Transverse colon (tissue), 4 donors: ENCODE results near the gene ZNF544.

Source experiments
- EP300 ChIP-seq: sonication (generic); formaldehyde crosslinking; IDR thresholded peaks from one replicate; pipeline ENCODE4 v1.6.1; 2017; ENCODE audit warnings: antibody characterized with exemption, low read depth
- POLR2A ChIP-seq: fragments of 450-650 bp; IDR thresholded peaks from one replicate; pipeline ENCODE4 v1.6.1; 2016; ENCODE audit warnings: antibody characterized with exemption, mild to moderate bottlenecking, moderate library complexity
- POLR2AphosphoS5 ChIP-seq, 3 donors: sonication (generic); formaldehyde crosslinking; IDR thresholded peaks; one replicate each; pipeline ENCODE4 v1.6.1; 2016; ENCODE audit warnings: antibody characterized with exemption in 3 of 3
- TF ChIP-seq, protein P1 (sequence below), 5 experiments: fragments of 200-600 bp in 3 of 5; fragments of 450-650 bp in 2 of 5; sonication (generic) in 3 of 5; IDR thresholded peaks; 1 replicate in 2 of 5; 2 replicates in 3 of 5; pipeline ENCODE4 v1.5.1; 2016 to 2017; ENCODE audit warnings: antibody characterized with exemption in 5 of 5, inconsistent platforms in 3 of 5, mild to moderate bottlenecking in 2 of 5, moderate library complexity in 1 of 5

DNA sequence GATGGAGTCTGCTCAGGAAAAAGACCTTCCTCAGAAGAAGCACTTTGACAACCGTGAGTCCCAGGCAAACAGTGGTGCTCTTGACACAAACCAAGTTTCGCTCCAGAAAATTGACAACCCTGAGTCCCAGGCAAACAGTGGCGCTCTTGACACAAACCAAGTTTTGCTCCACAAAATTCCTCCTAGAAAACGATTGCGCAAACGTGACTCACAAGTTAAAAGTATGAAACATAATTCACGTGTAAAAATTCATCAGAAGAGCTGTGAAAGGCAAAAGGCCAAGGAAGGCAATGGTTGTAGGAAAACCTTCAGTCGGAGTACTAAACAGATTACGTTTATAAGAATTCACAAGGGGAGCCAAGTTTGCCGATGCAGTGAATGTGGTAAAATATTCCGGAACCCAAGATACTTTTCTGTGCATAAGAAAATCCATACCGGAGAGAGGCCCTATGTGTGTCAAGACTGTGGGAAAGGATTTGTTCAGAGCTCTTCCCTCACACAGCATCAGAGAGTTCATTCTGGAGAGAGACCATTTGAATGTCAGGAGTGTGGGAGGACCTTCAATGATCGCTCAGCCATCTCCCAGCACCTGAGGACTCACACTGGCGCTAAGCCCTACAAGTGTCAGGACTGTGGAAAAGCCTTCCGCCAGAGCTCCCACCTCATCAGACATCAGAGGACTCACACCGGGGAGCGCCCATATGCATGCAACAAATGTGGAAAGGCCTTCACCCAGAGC is 16.2 kb upstream of the ZNF544 start:
- TF ChIP-seq, protein P1, sequence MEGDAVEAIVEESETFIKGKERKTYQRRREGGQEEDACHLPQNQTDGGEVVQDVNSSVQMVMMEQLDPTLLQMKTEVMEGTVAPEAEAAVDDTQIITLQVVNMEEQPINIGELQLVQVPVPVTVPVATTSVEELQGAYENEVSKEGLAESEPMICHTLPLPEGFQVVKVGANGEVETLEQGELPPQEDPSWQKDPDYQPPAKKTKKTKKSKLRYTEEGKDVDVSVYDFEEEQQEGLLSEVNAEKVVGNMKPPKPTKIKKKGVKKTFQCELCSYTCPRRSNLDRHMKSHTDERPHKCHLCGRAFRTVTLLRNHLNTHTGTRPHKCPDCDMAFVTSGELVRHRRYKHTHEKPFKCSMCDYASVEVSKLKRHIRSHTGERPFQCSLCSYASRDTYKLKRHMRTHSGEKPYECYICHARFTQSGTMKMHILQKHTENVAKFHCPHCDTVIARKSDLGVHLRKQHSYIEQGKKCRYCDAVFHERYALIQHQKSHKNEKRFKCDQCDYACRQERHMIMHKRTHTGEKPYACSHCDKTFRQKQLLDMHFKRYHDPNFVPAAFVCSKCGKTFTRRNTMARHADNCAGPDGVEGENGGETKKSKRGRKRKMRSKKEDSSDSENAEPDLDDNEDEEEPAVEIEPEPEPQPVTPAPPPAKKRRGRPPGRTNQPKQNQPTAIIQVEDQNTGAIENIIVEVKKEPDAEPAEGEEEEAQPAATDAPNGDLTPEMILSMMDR (IDR thresholded peaks at IDR 0.05) = no peak
- TF ChIP-seq POLR2A = no peak
- TF ChIP-seq EP300 = no peak
- TF ChIP-seq POLR2AphosphoS5 (IDR thresholded peaks at IDR 0.05) = no peak
